ENCODE measurements around the gene NAP1L5.
A peak's percentile ranks its signal among the peaks of the same experiment; 100 is the strongest.

Gene NAP1L5

DNA sequence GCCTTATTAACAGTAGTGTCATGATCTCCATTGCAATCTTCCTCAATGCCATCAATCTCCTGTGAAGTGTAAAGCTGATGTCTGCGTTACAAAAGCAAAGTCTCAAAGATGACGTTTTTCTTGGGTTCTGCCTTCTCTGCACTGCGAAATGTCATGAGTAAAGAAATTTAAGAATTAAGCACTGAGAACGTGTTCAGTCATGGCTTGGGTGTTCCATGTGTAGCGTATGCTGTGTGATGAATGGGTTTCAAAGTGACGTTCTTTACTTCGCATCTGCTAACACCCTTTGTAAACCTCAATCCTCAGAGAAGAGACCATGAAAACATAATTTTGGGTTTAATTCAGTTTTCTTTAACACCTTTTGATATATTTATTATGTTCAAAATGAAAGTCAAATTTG, 999 bp downstream of the NAP1L5 start:
- peak overlapping the region; percentile 72 for H3K4me3 ChIP-seq (ENCODE audit: low read length)
- no peak for DNase-seq (ENCODE audit: low read depth)
- TF ChIP-seq, protein P1, sequence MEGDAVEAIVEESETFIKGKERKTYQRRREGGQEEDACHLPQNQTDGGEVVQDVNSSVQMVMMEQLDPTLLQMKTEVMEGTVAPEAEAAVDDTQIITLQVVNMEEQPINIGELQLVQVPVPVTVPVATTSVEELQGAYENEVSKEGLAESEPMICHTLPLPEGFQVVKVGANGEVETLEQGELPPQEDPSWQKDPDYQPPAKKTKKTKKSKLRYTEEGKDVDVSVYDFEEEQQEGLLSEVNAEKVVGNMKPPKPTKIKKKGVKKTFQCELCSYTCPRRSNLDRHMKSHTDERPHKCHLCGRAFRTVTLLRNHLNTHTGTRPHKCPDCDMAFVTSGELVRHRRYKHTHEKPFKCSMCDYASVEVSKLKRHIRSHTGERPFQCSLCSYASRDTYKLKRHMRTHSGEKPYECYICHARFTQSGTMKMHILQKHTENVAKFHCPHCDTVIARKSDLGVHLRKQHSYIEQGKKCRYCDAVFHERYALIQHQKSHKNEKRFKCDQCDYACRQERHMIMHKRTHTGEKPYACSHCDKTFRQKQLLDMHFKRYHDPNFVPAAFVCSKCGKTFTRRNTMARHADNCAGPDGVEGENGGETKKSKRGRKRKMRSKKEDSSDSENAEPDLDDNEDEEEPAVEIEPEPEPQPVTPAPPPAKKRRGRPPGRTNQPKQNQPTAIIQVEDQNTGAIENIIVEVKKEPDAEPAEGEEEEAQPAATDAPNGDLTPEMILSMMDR (conservative IDR thresholded peaks at IDR 0.05; ENCODE audit: low read depth, low read length): no peak

DNA sequence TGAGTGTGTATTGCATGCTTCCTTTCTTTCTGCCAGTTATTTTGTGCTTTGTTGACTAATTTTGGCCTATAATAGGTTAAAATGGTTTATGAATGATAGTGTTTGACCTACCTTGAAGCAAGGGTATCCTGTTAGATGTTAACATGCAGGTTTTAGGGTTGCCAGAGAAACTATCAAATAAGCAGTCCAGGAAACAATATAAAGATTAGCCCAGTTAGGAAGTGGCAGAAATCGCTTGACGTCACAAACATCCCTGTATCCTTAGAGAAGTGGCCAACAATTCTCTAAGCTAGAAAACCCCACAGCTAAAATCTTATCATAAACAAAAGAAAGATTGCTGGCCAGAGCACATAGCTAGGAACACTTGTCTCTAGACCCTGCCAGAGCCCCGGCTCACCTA, 3.8 kb downstream of the NAP1L5 start:
- TF ChIP-seq, protein P1 (conservative IDR thresholded peaks at IDR 0.05; ENCODE audit: low read depth, low read length): no peak
- H3K4me3 ChIP-seq (ENCODE audit: low read length): no peak overlapping the region
- DNase-seq (ENCODE audit: low read depth): no peak

DNA sequence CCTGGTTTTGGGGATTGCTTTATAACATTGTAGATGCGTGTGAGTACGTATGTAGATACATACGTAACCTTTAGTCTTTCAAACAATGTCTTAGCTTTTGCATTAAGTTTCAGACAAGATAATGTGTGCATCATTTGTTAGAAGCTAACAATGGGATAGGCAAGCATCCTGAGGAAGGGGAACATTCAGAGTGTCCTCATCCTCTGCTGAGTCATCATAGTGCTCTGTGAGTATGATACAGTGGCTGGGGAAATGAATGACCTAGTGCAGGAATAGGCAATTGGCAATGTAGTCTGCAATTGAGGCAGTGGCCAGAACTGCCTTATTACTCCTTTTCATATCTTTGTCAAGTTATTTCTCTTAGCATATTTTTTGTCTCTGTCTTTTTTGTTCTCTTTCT, 7.3 kb downstream of the NAP1L5 start:
- no peak for DNase-seq (ENCODE audit: low read depth)
- H3K4me3 ChIP-seq (ENCODE audit: low read length): no peak overlapping the region
- TF ChIP-seq, protein P1 (conservative IDR thresholded peaks at IDR 0.05; ENCODE audit: low read depth, low read length): no peak

DNA sequence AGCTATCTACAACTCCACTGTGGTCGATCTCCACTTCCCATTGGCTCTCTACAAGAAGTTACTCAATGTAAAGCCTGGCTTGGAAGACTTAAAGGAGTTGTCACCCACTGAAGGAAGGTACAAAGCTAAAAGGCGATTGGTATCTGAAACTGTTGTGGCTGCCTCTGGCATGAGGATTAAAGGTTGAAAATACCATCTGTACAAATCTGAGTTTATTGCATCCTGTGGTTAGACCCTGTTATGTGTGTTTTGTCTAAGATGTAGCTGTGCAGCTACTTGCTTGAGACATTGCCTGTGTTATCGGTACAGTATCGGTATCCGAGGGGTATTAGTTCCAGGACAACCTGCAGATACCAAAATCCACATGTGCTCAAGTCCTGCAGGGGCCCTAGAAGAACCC, 16.4 kb downstream of the NAP1L5 start:
- DNase-seq (ENCODE audit: low read depth): no peak
- TF ChIP-seq, protein P1 (conservative IDR thresholded peaks at IDR 0.05; ENCODE audit: low read depth, low read length): no peak
- no peak overlapping the region for H3K4me3 ChIP-seq (ENCODE audit: low read length)

DNA sequence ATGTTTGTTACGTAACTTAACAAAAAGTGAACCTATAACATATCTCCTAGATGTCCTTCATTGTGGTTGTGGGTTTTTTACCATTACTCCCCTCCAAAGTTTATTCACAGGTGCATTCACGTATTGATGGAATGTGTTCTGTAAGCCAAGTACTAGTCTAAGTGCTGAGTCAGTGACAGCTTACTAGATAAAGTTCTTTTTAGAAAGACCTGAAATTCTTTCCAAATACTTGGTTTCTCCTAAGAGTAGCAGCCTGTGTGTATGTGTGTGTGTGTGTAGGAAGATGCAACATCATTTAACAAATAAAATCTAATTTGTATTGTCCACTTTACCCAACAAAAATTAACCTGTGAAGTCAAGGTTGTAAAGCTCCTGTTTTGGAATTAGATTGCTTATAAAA, 22.1 kb downstream of the NAP1L5 start:
- no peak overlapping the region for H3K4me3 ChIP-seq (ENCODE audit: low read length)
- no peak for DNase-seq (ENCODE audit: low read depth)
- TF ChIP-seq, protein P1 (conservative IDR thresholded peaks at IDR 0.05; ENCODE audit: low read depth, low read length): no peak

DNA sequence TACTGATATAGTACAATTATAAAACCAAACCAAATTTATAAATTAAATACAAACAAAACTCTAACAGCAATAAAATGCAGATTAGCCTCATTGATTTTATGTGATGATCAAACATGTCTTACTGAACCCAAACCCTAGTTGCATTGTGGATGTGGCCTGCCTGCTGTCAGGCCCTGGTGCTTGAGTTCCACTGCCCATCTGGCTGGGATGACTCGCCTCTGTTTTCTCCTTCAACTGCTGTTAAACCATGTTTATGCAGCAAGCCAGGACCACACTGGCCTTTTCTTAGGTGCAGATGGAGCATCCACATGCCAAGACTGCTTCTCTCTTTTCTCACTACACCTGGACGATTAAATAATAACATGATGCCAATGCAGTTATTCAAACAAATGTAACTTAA, 22.6 kb downstream of the NAP1L5 start:
- no peak for DNase-seq (ENCODE audit: low read depth)
- TF ChIP-seq, protein P1 (conservative IDR thresholded peaks at IDR 0.05; ENCODE audit: low read depth, low read length): no peak
- H3K4me3 ChIP-seq (ENCODE audit: low read length): no peak overlapping the region

DNA sequence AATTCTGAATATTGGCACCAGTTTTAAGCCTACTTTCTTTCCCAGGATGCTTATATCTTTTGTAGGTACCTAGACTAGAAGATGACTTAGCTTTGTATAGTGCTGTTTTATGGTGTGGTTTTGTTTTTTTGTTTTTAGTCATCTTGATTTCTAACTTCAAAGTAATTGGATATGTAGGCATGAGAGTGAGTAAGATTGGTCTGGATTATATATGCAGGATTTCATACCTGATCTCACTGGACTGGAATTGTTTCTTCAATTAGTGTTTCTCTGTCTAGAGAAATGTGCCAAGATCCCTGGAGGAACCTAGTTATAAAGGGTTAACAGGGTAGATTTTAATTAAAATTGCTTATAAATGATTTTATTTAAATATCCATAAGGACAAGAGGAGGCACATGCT, 23.1 kb downstream of the NAP1L5 start:
- no peak for DNase-seq (ENCODE audit: low read depth)

More for the DNA sequence above, 23.1 kb downstream of the NAP1L5 start:
- no peak overlapping the region for H3K4me3 ChIP-seq (ENCODE audit: low read length)
- TF ChIP-seq, protein P1 (conservative IDR thresholded peaks at IDR 0.05; ENCODE audit: low read depth, low read length): no peak

Measured in retinal pigment epithelial cell (primary cell).